LoVo (cell line): ENCODE data around the gene FAF1.
A peak's percentile ranks its signal among the peaks of the same experiment; 100 is the strongest.
"Not testable (repeated sequence)": the region's sequence is repeated elsewhere in the genome, so short reads cannot be mapped to it uniquely, and the experiment has no call there.

Experiments
- DNase-seq: peaks from one replicate; pipeline ENCODE4 v3.0.0-alpha.2; 2016; ENCODE audit warnings: low spot score

FAF1 gene

GRCh38 chr1:50910356-50910755, 49.7 kb downstream of the FAF1 start:
- DNase-seq = not testable (repeated sequence)

GRCh38 chr1:50907610-50908009, 52.5 kb downstream of the FAF1 start:
- not testable (repeated sequence) for DNase-seq

GRCh38 chr1:50906050-50906449, 54.0 kb downstream of the FAF1 start:
- not testable (repeated sequence) for DNase-seq

- no peak for DNase-seq
Measured at GRCh38 chr1:50902419-50902818, 57.6 kb downstream of the FAF1 start.

- no peak for DNase-seq
Measured at GRCh38 chr1:50901872-50902271, 58.2 kb downstream of the FAF1 start.

- DNase-seq = no peak
Measured at GRCh38 chr1:50898773-50899172, 61.3 kb downstream of the FAF1 start.

- no peak for DNase-seq
Measured at GRCh38 chr1:50894340-50894739, 65.7 kb downstream of the FAF1 start.

GRCh38 chr1:50893466-50893865, 66.6 kb downstream of the FAF1 start:
- no peak for DNase-seq

- not testable (repeated sequence) for DNase-seq
Measured at GRCh38 chr1:50887555-50887954, 72.5 kb downstream of the FAF1 start.

GRCh38 chr1:50880373-50880772, 79.7 kb downstream of the FAF1 start:
- no peak for DNase-seq

GRCh38 chr1:50879137-50879536, 80.9 kb downstream of the FAF1 start:
- no peak for DNase-seq

GRCh38 chr1:50878434-50878833, 81.6 kb downstream of the FAF1 start:
- DNase-seq = no peak

- DNase-seq = no peak
Measured at GRCh38 chr1:50877641-50878040, 82.4 kb downstream of the FAF1 start.

GRCh38 chr1:50873458-50874187, 86.4 kb downstream of the FAF1 start:
- DNase-seq = peak; percentile 69

- DNase-seq = not testable (repeated sequence)
Measured at GRCh38 chr1:50864845-50865244, 95.2 kb downstream of the FAF1 start.

- DNase-seq = no peak
Measured at GRCh38 chr1:50861772-50862171, 98.3 kb downstream of the FAF1 start.

- DNase-seq = no peak
Measured at GRCh38 chr1:50860702-50861101, 99.4 kb downstream of the FAF1 start.

- DNase-seq = no peak
Measured at GRCh38 chr1:50860256-50860655, 99.8 kb downstream of the FAF1 start.

GRCh38 chr1:50859657-50860056, 100.4 kb downstream of the FAF1 start:
- DNase-seq = no peak

GRCh38 chr1:50858761-50859160, 101.3 kb downstream of the FAF1 start:
- DNase-seq = no peak

GRCh38 chr1:50857702-50858101, 102.4 kb downstream of the FAF1 start:
- no peak for DNase-seq

- peak; percentile 8 for DNase-seq
Measured at GRCh38 chr1:50853325-50853724, 106.7 kb downstream of the FAF1 start.

GRCh38 chr1:50852889-50853288, 107.2 kb downstream of the FAF1 start:
- DNase-seq = no peak

GRCh38 chr1:50851466-50851865, 108.6 kb downstream of the FAF1 start:
- no peak for DNase-seq
